Measurements from ENCODE around the gene PRPF6. TPM values are rescaled to one million over a fixed set of nuclear protein-coding genes. Genes with fewer than 3 reads are reported as not detected.

PRPF6 gene
- total and polyA plus RNA-seq, 2 of the 13 experiments (the other 11 are each of a cell fraction or from before 2014, with no cell fraction given): 63.7 to 101 TPM

GRCh38 chr20:64050261-64051032, 69.5 kb downstream of the PRPF6 start (continued):
- TF ChIP-seq ZNF362 (CRISPR knock-in tag; IDR thresholded peaks at IDR 0.05; ENCODE audit: borderline replicate concordance): peak; percentile 11; the same call in 1 of the 2 replicates
- TF ChIP-seq ZNF407 (CRISPR knock-in tag; IDR thresholded peaks at IDR 0.05; ENCODE audit: not compliant biosample characterization): peak; percentile 28
- no peak for TF ChIP-seq SYNCRIP (IDR thresholded peaks at IDR 0.05; ENCODE audit: insufficient read depth, low read depth, low read length)
- TF ChIP-seq ZNF383 (CRISPR knock-in tag; IDR thresholded peaks at IDR 0.05; ENCODE audit: borderline replicate concordance): no peak; the same call in 1 of the 2 replicates
- TF ChIP-seq ZNF639 (CRISPR knock-in tag; conservative IDR thresholded peaks at IDR 0.05): peak; percentile 26
- no peak for TF ChIP-seq TCF7L2 (IDR thresholded peaks at IDR 0.05; ENCODE audit: low read depth, low read length)
- TF ChIP-seq GFI1 (CRISPR knock-in tag; IDR thresholded peaks at IDR 0.05; ENCODE audit: borderline replicate concordance): no peak; the same call in 1 of the 2 replicates
- TF ChIP-seq JUN (CRISPR knock-in tag; IDR thresholded peaks at IDR 0.05): no peak
- peak; percentile 95 for TF ChIP-seq SMYD3 (CRISPR knock-in tag; IDR thresholded peaks at IDR 0.05)
- TF ChIP-seq TEAD3 (CRISPR knock-in tag; optimal IDR thresholded peaks at IDR 0.05; ENCODE audit: borderline replicate concordance): no peak
- no peak for TF ChIP-seq ZNF205 (CRISPR knock-in tag; IDR thresholded peaks at IDR 0.05)
- TF ChIP-seq FOSL2 (CRISPR knock-in tag; IDR thresholded peaks at IDR 0.05): peak; percentile 20
- peak; percentile 97 for TF ChIP-seq ZFX (CRISPR knock-in tag; IDR thresholded peaks at IDR 0.05; ENCODE audit: low read depth)
- TF ChIP-seq RAD21 (CRISPR knock-in tag; IDR thresholded peaks at IDR 0.05): no peak; the same call in none of the 2 replicates
- TF ChIP-seq THRA (CRISPR knock-in tag; IDR thresholded peaks at IDR 0.05; ENCODE audit: borderline replicate concordance): peak; percentile 83; the same call in 1 of the 2 replicates
- no peak for TF ChIP-seq PRPF4 (IDR thresholded peaks at IDR 0.05; ENCODE audit: low read depth, low read length, poor library complexity, severe bottlenecking)
- TF ChIP-seq NR2F2 (IDR thresholded peaks at IDR 0.05; ENCODE audit: borderline replicate concordance, low read depth): peak; percentile 32; the same call in 1 of the 2 replicates

Data from HepG2 (cell line).